Measurements from ENCODE around the gene DCAF8.

DNA sequence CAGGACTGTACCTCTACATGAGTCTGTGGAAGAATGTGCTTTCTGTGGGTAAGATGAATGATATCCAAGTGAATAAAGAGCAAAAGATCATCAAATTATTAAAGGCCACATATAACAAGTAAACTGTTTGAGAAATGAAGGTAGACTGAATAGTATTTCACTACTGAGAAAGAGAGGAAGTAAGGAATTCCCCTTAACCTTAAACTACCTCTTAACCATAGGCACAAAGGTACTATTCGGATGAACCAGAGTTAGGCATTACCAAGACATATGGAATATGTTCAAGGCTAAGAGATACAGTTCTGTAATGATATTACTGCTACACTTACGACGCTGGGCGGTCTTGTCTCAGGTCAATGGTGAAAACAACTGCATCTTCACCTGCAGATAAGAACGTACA, 25.5 kb downstream of the DCAF8 start:
- no peak for TF ChIP-seq POLR2A (IDR thresholded peaks at IDR 0.05)
- TF ChIP-seq, protein P1, sequence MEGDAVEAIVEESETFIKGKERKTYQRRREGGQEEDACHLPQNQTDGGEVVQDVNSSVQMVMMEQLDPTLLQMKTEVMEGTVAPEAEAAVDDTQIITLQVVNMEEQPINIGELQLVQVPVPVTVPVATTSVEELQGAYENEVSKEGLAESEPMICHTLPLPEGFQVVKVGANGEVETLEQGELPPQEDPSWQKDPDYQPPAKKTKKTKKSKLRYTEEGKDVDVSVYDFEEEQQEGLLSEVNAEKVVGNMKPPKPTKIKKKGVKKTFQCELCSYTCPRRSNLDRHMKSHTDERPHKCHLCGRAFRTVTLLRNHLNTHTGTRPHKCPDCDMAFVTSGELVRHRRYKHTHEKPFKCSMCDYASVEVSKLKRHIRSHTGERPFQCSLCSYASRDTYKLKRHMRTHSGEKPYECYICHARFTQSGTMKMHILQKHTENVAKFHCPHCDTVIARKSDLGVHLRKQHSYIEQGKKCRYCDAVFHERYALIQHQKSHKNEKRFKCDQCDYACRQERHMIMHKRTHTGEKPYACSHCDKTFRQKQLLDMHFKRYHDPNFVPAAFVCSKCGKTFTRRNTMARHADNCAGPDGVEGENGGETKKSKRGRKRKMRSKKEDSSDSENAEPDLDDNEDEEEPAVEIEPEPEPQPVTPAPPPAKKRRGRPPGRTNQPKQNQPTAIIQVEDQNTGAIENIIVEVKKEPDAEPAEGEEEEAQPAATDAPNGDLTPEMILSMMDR (IDR thresholded peaks at IDR 0.05): no peak
